Right atrium auricular region (tissue), 2 donors: ENCODE measurements around the gene VDAC1. TPM values are rescaled to one million over a fixed set of nuclear protein-coding genes. Genes with fewer than 3 reads are reported as not detected.
A peak's percentile ranks its signal among the peaks of the same experiment; 100 is the strongest.

ENCODE experiments used
- DNase-seq: peaks from one replicate; pipeline ENCODE4 v3.0.0-alpha.2; 2019; ENCODE audit warnings: low spot score
- H3K27ac ChIP-seq, 2 donors: fragments of 200-600 bp; sonication (generic); 1 replicate in 1 of 2; 2 replicates in 1 of 2; pipeline ENCODE4 v1.5.1; 2016 to 2019
- H3K27me3 ChIP-seq, 2 donors: fragments of 200-600 bp; sonication (generic); one replicate each; pipeline versions ENCODE4 v1.5.1 to v1.6.0; 2017 to 2019
- H3K36me3 ChIP-seq: fragments of 200-600 bp; sonication (generic); one replicate; pipeline ENCODE4 v1.5.1; 2016
- H3K4me1 ChIP-seq, 2 donors: fragments of 200-600 bp; sonication (generic); one replicate each; pipeline versions ENCODE4 v1.5.1 to v1.6.0; 2017 to 2019
- H3K4me3 ChIP-seq, 2 donors: fragments of 200-600 bp; sonication (generic); 1 replicate in 1 of 2; 2 replicates in 1 of 2; pipeline ENCODE4 v1.5.1; 2017 to 2019; ENCODE audit warnings: mild to moderate bottlenecking in 1 of 2, moderate library complexity in 1 of 2
- H3K9me3 ChIP-seq, 2 donors: fragments of 200-600 bp; sonication (generic); one replicate each; pipeline ENCODE4 v1.5.1; 2019
- total RNA-seq, 2 donors: library from RNA; depleted of rRNA; stranded (reverse); fragments of >200 nt; gene quantifications; one replicate each; pipeline ENCODE4 v1.1.0, GENCODE V29; 2016
- TF ChIP-seq, protein P1 (sequence below), 2 donors: fragments of 200-600 bp; sonication (generic); IDR thresholded peaks; one replicate each; pipeline ENCODE4 v1.5.1; 2019; ENCODE audit warnings: antibody characterized with exemption in 2 of 2

Gene VDAC1
- total RNA-seq, 2 donors from 2014 or later = 263 to 394 TPM

DNA sequence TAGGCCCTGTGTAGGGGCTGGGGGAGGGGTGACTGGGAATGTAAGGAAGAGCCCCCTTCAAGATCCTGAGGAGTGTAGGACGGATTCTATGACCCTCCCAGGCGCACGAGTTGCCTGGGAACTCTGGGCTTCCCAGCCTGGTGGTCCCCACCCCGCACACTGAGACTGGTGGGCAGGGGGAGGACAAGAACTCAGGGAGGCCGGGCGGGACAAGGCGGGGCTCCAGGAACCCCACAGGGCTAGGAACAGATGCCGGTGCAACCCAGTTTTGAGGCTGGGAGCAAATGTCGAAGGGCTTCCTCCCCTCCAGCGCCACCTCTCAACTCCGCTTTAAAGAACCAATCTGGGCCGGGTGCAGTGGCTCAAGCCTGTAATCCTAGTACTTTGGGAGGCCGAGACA is 1.3 kb upstream of the VDAC1 start:
- H3K9me3 ChIP-seq = no peaks in the 10 kb centered on the region
- DNase-seq = no peak
- peak overlapping the region; percentile 99 to 100 for H3K27ac ChIP-seq
- TF ChIP-seq, protein P1, sequence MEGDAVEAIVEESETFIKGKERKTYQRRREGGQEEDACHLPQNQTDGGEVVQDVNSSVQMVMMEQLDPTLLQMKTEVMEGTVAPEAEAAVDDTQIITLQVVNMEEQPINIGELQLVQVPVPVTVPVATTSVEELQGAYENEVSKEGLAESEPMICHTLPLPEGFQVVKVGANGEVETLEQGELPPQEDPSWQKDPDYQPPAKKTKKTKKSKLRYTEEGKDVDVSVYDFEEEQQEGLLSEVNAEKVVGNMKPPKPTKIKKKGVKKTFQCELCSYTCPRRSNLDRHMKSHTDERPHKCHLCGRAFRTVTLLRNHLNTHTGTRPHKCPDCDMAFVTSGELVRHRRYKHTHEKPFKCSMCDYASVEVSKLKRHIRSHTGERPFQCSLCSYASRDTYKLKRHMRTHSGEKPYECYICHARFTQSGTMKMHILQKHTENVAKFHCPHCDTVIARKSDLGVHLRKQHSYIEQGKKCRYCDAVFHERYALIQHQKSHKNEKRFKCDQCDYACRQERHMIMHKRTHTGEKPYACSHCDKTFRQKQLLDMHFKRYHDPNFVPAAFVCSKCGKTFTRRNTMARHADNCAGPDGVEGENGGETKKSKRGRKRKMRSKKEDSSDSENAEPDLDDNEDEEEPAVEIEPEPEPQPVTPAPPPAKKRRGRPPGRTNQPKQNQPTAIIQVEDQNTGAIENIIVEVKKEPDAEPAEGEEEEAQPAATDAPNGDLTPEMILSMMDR (IDR thresholded peaks at IDR 0.05) = no peak
- no peaks in the 10 kb centered on the region for H3K27me3 ChIP-seq
- H3K36me3 ChIP-seq = peaks cover 7% of the 10 kb centered on the region
- H3K4me1 ChIP-seq = peaks cover 0 to 38% of the 10 kb centered on the region in 2 donors
- H3K4me3 ChIP-seq = peak overlapping the region in 1 of 2 donors; percentile 90

DNA sequence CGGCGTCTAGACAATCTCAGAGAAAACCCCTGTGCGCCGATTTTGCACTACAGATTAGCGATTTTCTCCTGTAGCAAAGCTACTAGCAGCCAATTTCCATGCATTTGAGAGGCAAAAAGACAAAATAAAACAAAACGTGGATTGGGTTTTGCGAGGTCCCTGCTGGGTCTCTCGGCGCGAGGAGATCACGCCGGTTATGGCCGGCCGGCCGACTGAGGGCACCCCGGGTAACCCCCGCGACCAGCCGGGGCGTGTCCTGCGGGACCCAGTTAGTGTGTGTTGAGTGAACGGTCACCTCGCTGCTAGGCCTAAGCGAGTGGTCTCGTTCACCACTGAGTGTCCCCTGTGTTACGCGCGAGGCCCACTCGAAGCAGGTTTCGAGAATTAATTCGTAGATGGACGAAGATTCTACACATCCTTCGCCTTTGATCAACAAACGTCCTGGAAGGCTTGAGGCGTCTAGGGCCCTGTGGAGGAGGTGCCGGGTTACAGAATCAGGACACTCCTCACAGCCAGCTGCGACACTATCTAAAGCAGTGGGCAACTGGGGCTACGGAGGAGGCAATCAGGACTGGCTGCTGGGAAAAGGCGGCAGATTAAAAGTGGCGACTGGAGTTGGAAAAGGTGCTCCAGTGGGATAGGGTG is 764 bp upstream of the VDAC1 start:
- H3K27ac ChIP-seq = peak overlapping the region; percentile 99 to 100
- TF ChIP-seq, protein P1 (IDR thresholded peaks at IDR 0.05) = no peak
- peak overlapping the region; percentile 90 to 93 for H3K4me3 ChIP-seq
- H3K36me3 ChIP-seq = peaks cover 12% of the 10 kb centered on the region
- H3K4me1 ChIP-seq = peaks cover 0 to 43% of the 10 kb centered on the region in 2 donors
- DNase-seq = no peak
- H3K9me3 ChIP-seq = no peaks in the 10 kb centered on the region
- no peaks in the 10 kb centered on the region for H3K27me3 ChIP-seq

DNA sequence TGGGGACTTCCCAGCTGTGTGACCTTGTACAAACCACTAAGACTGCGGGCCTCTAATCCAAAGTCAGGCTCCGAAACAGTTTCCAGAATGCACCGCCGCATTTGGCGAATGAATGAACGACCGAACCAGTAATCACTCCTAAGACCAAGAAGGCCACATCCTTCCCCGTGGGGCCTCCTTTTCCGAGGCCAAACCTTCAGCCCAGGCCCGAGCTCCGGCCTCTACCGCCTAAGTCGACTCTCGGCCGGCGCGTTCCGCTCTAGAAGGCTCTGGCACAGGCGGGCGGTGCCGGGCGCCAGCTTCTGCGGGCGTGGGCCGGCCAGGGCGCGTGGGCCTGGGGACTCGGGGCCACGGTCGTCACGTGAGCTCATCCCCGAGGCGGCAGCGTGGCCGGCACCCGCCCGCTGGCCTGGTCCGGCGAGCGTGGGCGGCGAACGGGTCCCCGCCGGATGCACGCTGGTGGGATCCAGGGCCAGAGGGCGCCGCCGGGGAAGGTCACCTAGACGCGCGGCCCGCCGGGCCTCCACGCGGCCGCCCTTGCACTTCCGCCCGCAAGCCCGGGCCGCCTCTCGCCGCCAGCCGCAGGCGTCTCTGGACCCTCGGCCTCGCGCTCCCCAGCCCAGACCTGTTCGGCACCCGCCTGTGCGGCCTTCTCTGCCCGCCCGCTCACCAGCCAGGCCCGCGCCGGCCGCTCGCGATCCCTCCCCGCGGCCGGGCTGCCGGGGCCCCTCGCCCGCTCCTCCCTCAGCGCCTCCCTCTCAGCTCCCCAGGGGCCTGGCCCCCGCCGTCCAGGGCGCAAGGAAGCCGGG is 754 bp downstream of the VDAC1 start:
- Histone ChIP-seq H3K9me3 (no peaks in the 10 kb centered on the region), H3K27ac (peak overlapping the region; percentile 99 to 100), H3K4me1 (peaks cover 0 to 58% of the 10 kb centered on the region in 2 donors), H3K36me3 (peaks cover 12% of the 10 kb centered on the region), H3K27me3 (no peaks in the 10 kb centered on the region), H3K4me3 (peak overlapping the region; percentile 90 to 93)
- DNase-seq = peak; percentile 74
- TF ChIP-seq, protein P1 (IDR thresholded peaks at IDR 0.05) = no peak

DNA sequence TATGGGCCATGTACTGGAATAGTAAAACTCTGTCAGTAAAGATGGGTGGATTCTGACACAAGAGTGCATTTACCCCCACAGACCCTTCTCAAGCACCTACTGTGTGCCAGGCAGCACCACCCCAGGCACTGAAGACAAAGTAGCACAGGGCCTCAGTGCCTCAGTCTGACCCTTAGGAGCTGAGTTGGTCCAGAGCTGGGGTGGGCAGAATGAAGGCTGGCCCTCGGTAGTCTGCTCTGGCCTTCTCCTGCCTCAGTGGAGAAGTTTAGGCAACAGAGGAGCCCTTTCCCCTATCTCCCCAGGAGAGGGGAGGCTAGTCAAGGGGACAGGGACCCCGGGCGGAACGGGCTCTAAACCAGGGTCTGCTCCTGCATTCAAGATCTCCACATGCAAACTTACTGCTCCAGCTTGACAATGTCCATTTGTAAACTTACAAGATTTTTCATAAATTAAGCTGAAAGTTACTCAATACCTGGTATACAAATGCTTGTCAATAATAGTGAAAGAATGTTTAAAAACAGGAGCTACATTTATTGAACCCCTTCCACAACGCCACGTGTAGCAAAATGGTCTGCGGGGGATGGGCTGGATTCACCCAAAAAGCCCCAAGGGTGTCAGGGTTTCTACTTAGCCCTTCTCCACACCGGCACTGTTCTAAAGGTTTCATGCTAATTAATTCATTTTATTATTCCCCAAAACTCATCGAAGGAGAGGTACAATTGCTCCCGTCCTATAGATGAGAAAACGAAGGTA is 1.5 kb downstream of the VDAC1 start:
- Histone ChIP-seq H3K4me1 (peaks cover 0 to 59% of the 10 kb centered on the region in 2 donors), H3K9me3 (no peaks in the 10 kb centered on the region), H3K27ac (peak overlapping the region; percentile 99 to 100), H3K36me3 (peaks cover 12% of the 10 kb centered on the region), H3K27me3 (no peaks in the 10 kb centered on the region), H3K4me3 (peak overlapping the region; percentile 90 to 93)
- no peak for DNase-seq
- TF ChIP-seq, protein P1 (IDR thresholded peaks at IDR 0.05) = no peak

DNA sequence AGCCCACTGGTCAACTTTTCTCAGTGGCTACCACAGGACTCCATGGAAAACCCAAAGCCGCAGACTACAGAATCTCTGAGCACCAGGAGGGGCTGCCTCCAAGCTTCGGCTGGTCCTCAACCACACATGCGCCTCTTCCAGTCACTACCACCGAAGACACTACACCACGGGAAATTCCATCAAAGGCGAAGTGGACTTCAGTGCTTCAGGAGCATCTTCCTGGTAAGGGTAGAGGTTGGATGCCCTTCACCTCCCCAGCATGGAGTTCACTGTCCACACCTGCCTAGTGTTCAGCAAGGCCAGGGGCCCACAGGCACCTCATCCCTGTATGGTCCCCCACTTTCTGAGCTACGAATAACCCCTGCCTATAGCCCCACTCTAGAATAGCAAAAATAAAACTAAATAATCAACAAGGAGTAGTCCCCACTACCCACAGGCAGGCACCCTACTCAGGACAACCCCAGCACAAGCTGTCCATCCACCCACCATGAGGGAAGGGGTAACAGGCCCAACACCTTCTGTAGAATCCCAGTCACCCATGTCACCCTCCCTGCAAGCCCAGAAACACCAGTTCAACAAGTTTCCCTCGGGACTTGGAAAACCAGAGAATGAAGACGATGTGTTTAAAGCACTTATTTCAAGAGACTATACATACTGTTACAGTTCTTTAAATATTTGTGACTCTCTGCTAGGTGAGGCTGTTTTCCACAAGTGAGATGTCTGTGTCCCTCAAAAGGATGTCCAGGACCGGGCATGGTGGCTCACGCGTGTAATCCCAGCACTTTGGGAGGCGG is 2.6 kb downstream of the VDAC1 start:
- Histone ChIP-seq H3K4me1 (peaks cover 0 to 59% of the 10 kb centered on the region in 2 donors), H3K36me3 (peaks cover 12% of the 10 kb centered on the region), H3K27me3 (no peaks in the 10 kb centered on the region), H3K4me3 (peak overlapping the region in 1 of 2 donors; percentile 90), H3K27ac (peak overlapping the region; percentile 99 to 100), H3K9me3 (no peaks in the 10 kb centered on the region)
- TF ChIP-seq, protein P1 (IDR thresholded peaks at IDR 0.05) = no peak
- no peak for DNase-seq
